ENCODE results near the gene LRWD1. TPM values are rescaled to one million over a fixed set of nuclear protein-coding genes. Genes with fewer than 3 reads are reported as not detected.
A peak's percentile ranks its signal among the peaks of the same experiment; 100 is the strongest.
"Not testable (repeated sequence)": the region's sequence is repeated elsewhere in the genome, so short reads cannot be mapped to it uniquely, and the experiment has no call there.

LRWD1 gene
- total RNA-seq, 1 donor from 2014 or later: 16.1 TPM

DNA sequence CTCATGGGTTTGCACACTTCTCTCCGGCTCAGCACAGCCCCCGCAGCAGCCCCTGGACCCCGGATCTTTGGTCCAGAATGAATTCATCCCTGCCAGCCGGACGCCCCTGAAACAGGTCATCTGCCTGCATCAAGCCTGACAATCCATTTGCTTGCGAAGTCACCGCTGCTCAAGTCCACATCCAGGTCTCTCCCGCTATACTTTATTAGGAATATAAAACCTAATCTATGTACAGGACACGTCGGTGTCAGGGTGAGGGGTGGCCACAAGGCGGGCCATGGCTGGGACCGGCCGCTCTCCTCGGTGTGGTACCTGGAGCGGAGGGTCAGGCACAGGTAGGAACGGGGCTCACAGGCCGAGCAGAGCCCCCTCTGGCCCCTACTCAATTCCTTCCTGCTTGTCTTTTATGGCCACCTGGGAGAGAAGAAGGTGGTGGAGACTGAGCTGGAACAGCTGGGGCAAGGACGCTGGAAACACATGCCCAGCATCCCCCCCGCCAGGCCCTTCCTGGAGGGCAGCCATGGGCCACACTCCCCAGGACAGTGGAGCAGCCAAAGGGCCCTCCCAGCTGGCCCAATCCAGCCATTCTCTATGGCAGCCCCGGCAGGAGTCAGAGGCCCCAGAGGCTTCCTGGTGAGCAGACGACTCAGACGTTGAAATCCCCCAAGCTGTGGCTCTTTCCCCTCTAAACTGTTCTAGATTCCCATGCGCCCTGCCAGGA is 8.6 kb downstream of the LRWD1 start:
- no peak overlapping the region for H3K27ac Mint-ChIP-seq (ENCODE audit: unreplicated experiment)
- H3K4me1 Mint-ChIP-seq (ENCODE audit: low read depth): no peaks in the 10 kb centered on the region
- no peaks in the 10 kb centered on the region for H3K27me3 Mint-ChIP-seq (ENCODE audit: low read depth)
- no peak overlapping the region for H3K4me3 Mint-ChIP-seq (ENCODE audit: unreplicated experiment)
- TF ChIP-seq, protein P1, sequence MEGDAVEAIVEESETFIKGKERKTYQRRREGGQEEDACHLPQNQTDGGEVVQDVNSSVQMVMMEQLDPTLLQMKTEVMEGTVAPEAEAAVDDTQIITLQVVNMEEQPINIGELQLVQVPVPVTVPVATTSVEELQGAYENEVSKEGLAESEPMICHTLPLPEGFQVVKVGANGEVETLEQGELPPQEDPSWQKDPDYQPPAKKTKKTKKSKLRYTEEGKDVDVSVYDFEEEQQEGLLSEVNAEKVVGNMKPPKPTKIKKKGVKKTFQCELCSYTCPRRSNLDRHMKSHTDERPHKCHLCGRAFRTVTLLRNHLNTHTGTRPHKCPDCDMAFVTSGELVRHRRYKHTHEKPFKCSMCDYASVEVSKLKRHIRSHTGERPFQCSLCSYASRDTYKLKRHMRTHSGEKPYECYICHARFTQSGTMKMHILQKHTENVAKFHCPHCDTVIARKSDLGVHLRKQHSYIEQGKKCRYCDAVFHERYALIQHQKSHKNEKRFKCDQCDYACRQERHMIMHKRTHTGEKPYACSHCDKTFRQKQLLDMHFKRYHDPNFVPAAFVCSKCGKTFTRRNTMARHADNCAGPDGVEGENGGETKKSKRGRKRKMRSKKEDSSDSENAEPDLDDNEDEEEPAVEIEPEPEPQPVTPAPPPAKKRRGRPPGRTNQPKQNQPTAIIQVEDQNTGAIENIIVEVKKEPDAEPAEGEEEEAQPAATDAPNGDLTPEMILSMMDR (IDR thresholded peaks at IDR 0.05): no peak
- H3K9me3 Mint-ChIP-seq (ENCODE audit: low read depth): no peaks in the 10 kb centered on the region
- peaks cover 5% of the 10 kb centered on the region for H3K36me3 Mint-ChIP-seq (ENCODE audit: low read depth)
- peak; percentile 86 for DNase-seq (ENCODE audit: low spot score)

DNA sequence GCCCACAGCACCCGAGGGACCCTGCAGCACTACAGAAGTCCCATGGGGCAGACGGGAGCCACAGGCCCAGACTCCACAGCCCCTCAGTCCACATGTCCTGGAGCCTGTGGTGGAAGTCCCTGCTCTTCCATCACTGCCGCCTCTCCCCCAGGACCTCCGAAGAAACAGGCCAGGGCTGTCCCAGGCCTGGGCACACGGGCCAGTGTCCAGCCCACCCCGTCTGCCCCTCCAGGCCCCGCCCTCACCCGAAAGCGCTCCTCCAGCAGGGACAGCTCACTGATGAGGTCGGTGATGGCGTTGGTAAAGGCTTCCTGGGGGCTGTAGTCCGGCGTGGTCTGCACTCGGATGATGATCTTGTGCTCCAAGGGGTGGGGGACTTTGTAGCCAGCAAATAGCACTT is 9.3 kb downstream of the LRWD1 start:
- H3K4me3 Mint-ChIP-seq (ENCODE audit: unreplicated experiment); H3K4me1 Mint-ChIP-seq (ENCODE audit: low read depth); H3K9me3 Mint-ChIP-seq (ENCODE audit: low read depth); H3K36me3 Mint-ChIP-seq (ENCODE audit: low read depth); H3K27me3 Mint-ChIP-seq (ENCODE audit: low read depth); H3K27ac Mint-ChIP-seq (ENCODE audit: unreplicated experiment): not testable (repeated sequence)
- DNase-seq (ENCODE audit: low spot score): peak; percentile 13

DNA sequence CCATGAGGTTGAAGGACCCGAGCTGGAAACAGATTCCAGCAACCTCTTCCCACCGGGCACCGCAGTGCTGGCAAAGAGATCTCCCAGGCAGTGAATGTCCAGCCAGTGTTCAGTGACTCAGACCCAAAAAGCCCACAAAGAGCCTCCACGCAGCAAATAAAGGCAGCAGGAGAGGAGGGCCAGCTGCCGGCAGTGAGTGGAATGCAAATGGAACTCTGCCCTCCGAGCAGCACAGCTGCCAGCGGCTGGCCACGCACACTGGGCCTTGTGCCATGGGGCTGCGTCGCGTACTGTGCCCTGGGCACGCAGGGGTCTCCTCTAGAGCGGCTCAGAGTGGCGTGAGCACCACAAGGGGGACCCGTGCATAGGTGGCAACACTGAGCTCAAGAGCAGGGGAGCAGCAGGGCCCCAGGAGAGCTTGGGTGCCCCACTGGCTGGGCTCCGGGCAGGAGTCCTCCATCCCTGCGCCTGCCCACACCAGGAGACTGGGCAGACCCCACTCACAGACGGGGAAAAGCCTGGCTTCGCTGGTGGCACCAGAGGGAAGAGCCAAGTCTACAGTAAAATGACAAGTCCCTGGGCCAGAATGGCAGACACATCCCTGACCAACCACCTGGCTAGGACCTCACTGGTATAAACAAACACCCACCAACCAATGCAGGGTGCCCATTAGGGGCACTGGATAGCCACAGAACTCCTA is 10.1 kb downstream of the LRWD1 start:
- H3K36me3 Mint-ChIP-seq (ENCODE audit: low read depth); H3K27me3 Mint-ChIP-seq (ENCODE audit: low read depth); H3K9me3 Mint-ChIP-seq (ENCODE audit: low read depth); H3K27ac Mint-ChIP-seq (ENCODE audit: unreplicated experiment); H3K4me3 Mint-ChIP-seq (ENCODE audit: unreplicated experiment); H3K4me1 Mint-ChIP-seq (ENCODE audit: low read depth): not testable (repeated sequence)
- peak; percentile 56 for DNase-seq (ENCODE audit: low spot score)

DNA sequence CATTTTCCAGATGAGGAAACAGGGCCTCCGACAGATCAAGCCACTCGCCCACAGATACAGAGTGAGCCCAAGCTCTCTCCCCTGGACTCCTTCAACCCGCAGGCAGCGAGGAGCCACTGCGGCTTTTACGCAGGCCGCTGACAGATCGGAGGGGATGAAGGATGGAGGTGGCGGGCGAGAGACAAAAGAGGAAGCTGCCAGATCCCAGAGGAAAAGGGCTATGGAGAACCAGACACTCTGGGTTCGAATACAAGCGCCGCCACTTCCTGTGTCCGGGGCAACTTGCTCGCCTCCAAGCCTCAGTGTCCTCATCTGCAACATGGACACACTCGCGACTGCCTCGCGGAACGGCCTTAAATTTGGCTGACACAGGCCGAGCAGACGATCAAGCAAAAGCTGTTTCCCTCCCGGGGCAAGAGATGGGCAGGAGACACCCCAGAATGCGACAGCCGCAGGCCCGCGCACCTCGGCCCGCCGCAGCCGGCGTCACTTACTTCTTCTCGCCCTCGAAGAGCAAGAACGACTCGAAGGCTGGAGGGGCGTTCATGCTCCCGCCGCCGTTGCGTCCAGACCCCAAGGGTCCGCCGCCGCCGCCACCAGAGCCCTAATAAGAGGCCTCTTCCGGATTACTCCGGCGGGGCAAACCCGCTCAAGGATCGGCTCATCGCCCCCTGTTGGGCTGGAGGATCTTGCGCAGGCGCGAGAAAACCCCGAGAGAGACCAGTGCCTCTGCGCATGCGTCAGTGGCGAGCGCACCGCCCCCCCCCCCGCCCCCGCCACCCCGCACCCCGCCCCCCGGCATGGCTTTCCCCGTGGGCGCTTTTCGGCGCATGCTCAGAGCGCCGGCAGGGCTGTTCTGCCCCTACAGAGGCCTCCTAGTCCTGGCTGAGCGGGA is 13.8 kb downstream of the LRWD1 start, which contains the start of gene POLR2J:
Gene POLR2J (minus strand): TSS at position 609 of the 895 bp plus-strand sequence. CDS start 62 bp downstream, at position 547.
- Mint-ChIP-seq H3K27ac (ENCODE audit: unreplicated experiment) (peak within 1 kb of the TSS; percentile 45), H3K4me3 (ENCODE audit: unreplicated experiment) (peak within 1 kb of the TSS; percentile 80)
- not testable (repeated sequence) for H3K27me3 Mint-ChIP-seq (ENCODE audit: low read depth); H3K4me1 Mint-ChIP-seq (ENCODE audit: low read depth); H3K9me3 Mint-ChIP-seq (ENCODE audit: low read depth); H3K36me3 Mint-ChIP-seq (ENCODE audit: low read depth)
- DNase-seq (ENCODE audit: low spot score): peak; percentile 44
- TF ChIP-seq, protein P1 (IDR thresholded peaks at IDR 0.05): peak; percentile 53

DNA sequence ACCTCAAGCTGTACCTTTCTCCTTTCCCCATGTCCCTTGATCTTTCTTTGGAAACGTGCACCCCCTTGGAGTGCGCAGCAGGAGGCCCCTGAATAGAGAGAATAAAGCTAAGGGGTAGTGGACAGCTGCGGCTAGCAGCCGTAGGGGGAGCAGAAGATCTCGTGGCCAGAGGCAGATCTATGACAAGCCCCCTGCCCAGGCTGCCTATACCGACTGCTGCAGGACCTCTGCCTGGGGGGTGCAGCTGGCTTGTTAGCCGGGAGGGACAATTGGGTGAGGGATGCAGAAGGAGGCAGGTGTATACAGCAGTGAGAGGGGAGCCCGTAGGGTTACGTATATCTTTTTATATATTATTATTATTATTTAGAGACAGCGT is 14.4 kb downstream of the LRWD1 start:
- not testable (repeated sequence) for DNase-seq (ENCODE audit: low spot score); H3K4me3 Mint-ChIP-seq (ENCODE audit: unreplicated experiment); H3K27me3 Mint-ChIP-seq (ENCODE audit: low read depth); H3K27ac Mint-ChIP-seq (ENCODE audit: unreplicated experiment); H3K4me1 Mint-ChIP-seq (ENCODE audit: low read depth); H3K36me3 Mint-ChIP-seq (ENCODE audit: low read depth); H3K9me3 Mint-ChIP-seq (ENCODE audit: low read depth)

DNA sequence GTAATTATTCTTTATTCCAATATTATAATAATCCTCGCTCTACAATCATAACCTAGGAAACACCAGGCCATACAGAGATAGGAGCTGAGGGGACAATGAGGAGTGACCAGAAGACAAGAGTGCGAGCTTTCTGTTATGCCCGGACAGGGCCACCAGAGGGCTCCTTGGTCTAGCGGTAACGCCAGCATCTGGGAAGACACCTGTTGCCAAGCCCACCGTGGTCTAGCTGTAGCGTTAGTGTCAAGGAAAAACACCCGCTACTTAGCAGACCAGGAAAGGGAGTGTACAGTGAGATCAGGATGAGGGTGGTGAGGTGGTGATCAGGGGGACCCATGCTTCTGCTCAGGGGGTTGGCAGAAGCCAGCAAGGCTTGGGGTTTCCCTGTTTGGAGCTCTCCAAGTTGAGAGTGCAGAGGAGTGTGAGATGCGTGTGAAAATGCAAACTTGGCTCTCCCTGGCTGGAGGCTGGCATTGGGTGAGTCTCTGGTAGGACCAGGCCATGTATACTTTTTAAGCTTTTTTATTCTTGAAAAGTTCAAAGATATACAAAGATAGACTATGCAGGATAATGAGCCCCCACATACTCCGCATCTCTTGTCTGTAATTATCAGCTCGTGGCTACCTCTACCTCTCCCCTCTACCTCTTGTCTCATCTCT is 15.3 kb downstream of the LRWD1 start:
- H3K27ac Mint-ChIP-seq (ENCODE audit: unreplicated experiment); H3K27me3 Mint-ChIP-seq (ENCODE audit: low read depth); H3K36me3 Mint-ChIP-seq (ENCODE audit: low read depth); H3K4me3 Mint-ChIP-seq (ENCODE audit: unreplicated experiment); H3K4me1 Mint-ChIP-seq (ENCODE audit: low read depth); H3K9me3 Mint-ChIP-seq (ENCODE audit: low read depth): not testable (repeated sequence)
- DNase-seq (ENCODE audit: low spot score): peak; percentile 3
- TF ChIP-seq, protein P1 (IDR thresholded peaks at IDR 0.05): peak; percentile 64

DNA sequence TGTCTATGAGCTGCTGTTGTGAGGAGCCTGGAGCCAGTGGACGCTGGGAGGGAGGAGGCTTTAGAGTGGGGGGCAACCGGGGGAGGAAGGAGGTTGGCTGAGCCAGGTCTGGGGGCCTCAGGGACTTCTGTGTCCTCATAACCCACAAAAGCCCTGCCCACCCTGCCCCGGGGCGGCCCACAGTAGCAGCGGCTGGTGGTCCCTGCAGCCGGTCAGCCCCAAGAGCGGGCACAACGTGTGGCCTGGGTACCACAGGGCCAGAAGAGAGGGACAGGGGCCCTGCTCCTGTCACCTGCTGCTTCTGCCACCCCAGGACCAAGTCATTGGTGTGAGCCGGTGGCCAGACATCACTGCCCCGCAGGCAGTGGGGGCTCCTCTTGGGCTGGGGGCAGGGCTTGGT is 17.2 kb downstream of the LRWD1 start:
- not testable (repeated sequence) for H3K4me3 Mint-ChIP-seq (ENCODE audit: unreplicated experiment); H3K4me1 Mint-ChIP-seq (ENCODE audit: low read depth); H3K27ac Mint-ChIP-seq (ENCODE audit: unreplicated experiment); H3K36me3 Mint-ChIP-seq (ENCODE audit: low read depth); H3K9me3 Mint-ChIP-seq (ENCODE audit: low read depth); H3K27me3 Mint-ChIP-seq (ENCODE audit: low read depth)
- peak; percentile 58 for DNase-seq (ENCODE audit: low spot score)

DNA sequence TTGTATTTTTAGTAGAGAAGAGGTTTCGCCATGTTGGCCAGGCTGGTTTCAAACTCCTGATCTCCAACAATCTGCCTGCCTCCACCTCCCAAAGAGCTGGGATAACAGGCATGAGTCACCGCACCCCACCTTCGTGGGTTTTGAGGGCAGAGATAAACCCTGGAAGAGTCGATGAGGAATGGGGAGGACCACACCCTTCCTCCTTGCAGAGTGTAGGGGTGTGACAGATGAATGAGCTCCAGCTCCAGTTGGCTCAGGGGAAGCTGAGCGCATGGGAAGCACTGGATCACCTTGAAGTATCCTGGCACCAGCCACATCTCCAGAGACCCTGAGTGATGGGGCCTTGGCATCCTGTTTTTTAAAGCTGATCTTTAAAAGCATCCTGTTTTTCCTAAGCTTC is 19.5 kb downstream of the LRWD1 start:
- not testable (repeated sequence) for DNase-seq (ENCODE audit: low spot score); H3K36me3 Mint-ChIP-seq (ENCODE audit: low read depth); H3K4me3 Mint-ChIP-seq (ENCODE audit: unreplicated experiment); H3K27ac Mint-ChIP-seq (ENCODE audit: unreplicated experiment); H3K27me3 Mint-ChIP-seq (ENCODE audit: low read depth); H3K9me3 Mint-ChIP-seq (ENCODE audit: low read depth); H3K4me1 Mint-ChIP-seq (ENCODE audit: low read depth)

DNA sequence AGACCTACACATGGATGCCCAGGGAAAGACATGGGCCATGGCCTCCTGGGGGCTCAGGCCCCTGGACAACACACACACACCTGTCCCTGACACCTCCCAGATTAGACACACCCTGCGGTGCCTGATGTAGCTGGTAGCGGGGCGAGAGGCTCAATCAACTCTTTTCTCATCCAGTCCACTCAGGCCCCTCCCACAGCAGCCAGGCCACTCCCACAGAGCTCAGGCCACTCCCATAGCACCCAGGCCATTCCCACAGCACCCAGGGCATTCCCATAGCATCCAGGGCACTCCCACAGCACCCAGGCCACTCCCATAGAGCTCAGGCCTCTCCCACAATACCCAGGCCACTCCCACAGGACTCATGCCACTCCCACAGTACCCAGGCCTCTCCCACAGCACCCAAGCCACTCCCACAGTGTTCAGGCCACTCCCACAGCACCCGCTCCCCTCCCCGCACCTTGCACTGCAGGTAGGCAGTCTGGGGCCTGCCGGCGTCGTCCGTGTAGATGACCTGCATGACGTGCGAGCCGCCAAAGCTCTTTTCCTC is 25.8 kb downstream of the LRWD1 start:
- H3K4me1 Mint-ChIP-seq (ENCODE audit: low read depth); H3K9me3 Mint-ChIP-seq (ENCODE audit: low read depth); H3K4me3 Mint-ChIP-seq (ENCODE audit: unreplicated experiment); H3K36me3 Mint-ChIP-seq (ENCODE audit: low read depth); H3K27me3 Mint-ChIP-seq (ENCODE audit: low read depth); H3K27ac Mint-ChIP-seq (ENCODE audit: unreplicated experiment): not testable (repeated sequence)
- peak; percentile 37 for DNase-seq (ENCODE audit: low spot score)

Measured in chondrocyte (in vitro differentiated cells).